HL-60 (cell line): ENCODE results near the gene OTUB1.
A peak's percentile ranks its signal among the peaks of the same experiment; 100 is the strongest.

Experiments used
- POLR2AphosphoS5 ChIP-seq: IDR thresholded peaks from 2 replicates; pipeline ENCODE4 v1.6.1; 2012; ENCODE audit warnings: low read depth
- TF ChIP-seq, protein P1 (sequence below): IDR thresholded peaks from one replicate; pipeline ENCODE4 v1.5.1; 2011; ENCODE audit warnings: low read length, control low read depth, inconsistent platforms; ENCODE audit not compliant: insufficient read depth

DNA sequence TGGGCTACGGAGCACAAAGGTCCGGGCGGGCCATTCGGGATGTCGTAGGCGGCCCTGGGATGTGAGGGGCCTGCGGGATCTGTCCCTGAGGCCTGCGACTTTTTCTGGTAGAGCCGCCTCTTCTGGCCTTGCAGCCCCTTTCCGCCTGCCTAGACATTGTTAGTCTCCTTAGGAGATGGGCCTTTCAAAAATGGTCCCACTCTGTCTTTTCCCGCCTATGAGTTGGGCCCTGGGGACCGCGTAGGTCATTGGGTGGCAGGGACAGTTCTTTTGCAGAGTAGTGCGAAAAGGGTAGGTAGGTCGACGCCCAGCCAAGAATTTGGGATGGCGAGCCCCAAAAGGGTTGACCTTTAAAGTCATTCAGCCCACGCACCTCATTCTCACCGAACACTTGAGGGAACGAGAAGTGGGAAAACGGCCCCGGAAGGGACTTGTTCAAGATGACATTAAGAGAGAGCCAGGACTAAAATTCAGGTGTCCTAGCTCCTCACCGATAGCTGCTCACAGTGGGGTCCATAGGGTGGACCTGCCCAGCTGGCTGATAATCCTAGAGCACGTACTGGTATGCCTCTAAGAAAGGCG lies 785 bp downstream of the OTUB1 start:
- 0 out of 2 replicates have a peak, but pooled peaks have one; percentile 15 for TF ChIP-seq POLR2AphosphoS5
- TF ChIP-seq, protein P1, sequence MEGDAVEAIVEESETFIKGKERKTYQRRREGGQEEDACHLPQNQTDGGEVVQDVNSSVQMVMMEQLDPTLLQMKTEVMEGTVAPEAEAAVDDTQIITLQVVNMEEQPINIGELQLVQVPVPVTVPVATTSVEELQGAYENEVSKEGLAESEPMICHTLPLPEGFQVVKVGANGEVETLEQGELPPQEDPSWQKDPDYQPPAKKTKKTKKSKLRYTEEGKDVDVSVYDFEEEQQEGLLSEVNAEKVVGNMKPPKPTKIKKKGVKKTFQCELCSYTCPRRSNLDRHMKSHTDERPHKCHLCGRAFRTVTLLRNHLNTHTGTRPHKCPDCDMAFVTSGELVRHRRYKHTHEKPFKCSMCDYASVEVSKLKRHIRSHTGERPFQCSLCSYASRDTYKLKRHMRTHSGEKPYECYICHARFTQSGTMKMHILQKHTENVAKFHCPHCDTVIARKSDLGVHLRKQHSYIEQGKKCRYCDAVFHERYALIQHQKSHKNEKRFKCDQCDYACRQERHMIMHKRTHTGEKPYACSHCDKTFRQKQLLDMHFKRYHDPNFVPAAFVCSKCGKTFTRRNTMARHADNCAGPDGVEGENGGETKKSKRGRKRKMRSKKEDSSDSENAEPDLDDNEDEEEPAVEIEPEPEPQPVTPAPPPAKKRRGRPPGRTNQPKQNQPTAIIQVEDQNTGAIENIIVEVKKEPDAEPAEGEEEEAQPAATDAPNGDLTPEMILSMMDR = no peak
